HG03354 (cell line): ENCODE results near the gene CTBP2.
"Not testable (repeated sequence)": the region's sequence is repeated elsewhere in the genome, so short reads cannot be mapped to it uniquely, and the experiment has no call there.

Experiments used
- ATAC-seq: cut with Tn5 transposase; IDR thresholded peaks from one replicate; pipeline ENCODE4 v1.9.1; 2021; ENCODE audit warnings: mild to moderate bottlenecking; ENCODE audit not compliant: unreplicated experiment, poor library complexity, severe bottlenecking

The CTBP2 gene

GRCh38 chr10:125076891-125077541 is 83.3 kb downstream of the CTBP2 start:
- no peak for ATAC-seq

DNA sequence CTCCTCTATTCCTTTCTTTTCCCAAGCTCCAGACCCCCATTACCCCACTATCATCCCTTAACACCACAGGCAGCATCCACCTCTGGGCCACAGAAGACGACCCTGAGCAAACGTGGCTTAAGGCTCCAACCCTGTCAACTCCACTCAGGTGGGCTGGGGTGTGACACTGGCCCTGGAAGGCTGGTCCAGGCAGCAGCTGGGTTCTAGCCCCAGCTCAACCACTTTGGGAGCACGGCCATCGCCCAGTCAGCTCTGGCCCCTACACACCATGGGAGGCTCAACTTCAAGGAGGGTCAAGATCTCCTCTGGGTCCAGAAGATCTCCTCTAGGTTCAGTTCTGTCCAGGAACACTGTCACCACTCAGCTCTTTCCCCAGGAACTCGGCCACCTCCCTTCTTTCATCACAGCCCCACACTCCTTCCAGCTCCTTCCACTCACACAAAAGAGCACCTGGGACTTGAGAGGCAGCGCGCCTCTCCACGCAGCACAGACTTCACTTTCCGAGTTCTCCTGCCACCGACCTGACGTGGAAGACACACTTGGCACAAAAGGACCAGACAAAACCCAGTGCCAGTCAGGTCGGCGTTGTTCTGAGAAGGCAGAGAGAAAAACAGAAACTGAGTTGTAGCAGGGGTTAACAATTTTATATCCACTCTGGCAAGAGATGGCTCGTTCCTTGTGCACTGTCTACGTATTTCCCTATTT is 84.1 kb downstream of the CTBP2 start:
- ATAC-seq = no peak

DNA sequence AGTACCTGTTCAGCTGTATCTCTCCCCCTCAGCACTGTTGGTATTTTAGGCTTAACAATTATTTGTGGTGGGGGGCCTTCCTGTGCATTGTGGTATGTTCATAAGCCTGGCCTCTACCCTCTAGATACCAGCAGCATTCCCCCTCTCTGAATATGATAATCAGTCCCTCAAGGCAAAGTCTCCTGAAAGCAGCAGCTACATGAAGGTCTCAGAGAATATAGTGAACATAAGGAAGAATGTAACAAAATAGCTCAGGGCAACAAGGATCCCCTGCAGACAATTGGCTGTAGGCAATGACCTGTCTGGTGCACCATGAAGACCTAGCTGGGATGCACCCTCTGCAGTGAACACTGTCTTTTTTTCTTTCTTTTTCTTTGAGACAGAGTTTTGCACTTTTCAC is 86.4 kb downstream of the CTBP2 start:
- ATAC-seq = no peak

DNA sequence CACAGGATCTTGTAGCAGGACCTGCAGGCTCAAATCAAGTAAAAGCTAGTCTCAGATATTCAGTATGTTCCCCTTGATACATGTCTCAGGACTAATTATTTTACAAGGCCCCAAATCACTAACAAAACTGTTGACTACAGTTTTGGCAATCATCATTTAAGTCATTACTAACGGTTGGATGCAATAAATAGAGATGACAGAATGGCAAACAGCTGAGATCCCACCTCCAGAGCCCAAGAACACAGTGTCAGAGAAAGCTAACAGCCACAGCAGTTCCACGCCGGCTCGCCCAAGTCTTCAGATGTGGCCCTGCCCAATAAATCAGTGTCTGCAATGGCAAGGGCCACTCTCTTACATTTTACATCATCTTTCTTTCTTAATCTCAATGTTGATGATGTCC is 87.6 kb downstream of the CTBP2 start:
- no peak for ATAC-seq

DNA sequence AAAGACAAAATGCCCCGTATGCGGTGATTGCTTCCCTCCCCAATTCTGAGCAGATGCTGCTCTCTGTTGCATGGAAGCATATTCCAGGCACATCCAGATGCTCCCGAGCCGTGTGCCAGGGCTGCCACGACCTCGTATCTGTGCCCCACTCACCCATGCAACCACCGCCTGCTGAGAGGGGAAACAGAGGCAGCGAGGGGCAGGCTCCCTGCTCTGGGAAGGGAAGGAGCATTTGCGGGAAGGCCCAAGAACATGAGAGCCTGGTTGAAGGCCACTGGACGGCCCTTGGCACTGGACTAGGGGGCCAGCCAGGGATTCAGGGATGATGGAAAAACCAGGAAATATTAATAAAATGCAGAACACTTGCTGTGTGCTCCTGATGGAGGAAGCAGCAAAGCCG is 89.4 kb downstream of the CTBP2 start:
- no peak for ATAC-seq

DNA sequence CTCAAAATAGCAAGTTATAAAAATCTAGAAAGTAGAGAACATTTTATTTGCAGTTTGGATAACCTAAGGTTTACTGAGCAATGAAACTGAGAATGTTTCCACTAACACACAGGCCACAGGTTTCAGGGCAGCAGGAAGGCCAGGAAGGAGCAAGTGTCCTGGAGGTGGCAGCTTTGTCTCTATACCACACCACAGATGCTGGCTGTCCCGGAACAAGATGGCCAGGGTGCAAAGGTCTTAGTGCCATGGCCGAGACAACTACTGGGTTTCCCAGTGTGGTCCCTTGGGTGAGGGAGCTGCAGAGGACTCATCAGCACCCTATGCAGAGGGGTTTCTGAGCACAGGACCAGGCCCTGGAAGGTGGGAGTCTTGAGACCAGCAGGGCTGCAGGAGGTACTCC is 92.0 kb downstream of the CTBP2 start:
- ATAC-seq = no peak

- ATAC-seq = no peak
These were observed 92.6 kb downstream of the CTBP2 start for GRCh38 chr10:125067764-125068163.

DNA sequence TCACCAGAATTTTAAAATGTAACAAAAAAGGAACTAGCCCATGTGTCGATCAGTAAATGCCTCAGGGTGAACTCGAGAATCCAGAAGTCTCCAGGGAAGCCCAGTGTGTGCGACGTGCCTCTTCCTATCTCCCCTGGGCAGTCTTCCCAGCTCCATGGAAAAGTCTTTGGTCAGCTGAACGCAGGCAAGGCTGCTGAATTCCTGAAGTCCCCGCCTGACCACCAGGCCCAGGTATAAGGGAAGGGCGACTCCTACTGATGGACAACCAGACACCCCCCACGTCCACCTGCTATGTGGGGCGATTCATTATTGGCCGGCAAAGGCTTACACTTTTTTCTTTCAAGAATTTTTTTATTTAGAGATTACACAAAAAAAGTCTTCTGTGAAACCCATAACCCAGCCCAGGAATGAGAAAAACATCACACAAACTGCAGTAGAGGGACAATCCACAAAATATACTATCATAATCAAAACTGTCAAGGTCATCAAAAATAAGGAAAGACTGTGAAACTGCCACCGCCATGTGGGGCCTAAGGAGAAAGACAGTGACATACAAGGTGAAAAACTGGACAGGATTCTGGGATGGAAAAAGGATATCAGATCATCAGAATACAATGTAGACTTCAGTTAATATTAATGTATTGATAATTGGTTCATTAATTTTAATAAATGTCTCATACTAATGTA is 93.5 kb downstream of the CTBP2 start:
- no peak for ATAC-seq

GRCh38 chr10:125064681-125065492 is 95.5 kb downstream of the CTBP2 start:
- peak; percentile 96 for ATAC-seq

GRCh38 chr10:125063256-125063925 is 97.0 kb downstream of the CTBP2 start:
- no peak for ATAC-seq

DNA sequence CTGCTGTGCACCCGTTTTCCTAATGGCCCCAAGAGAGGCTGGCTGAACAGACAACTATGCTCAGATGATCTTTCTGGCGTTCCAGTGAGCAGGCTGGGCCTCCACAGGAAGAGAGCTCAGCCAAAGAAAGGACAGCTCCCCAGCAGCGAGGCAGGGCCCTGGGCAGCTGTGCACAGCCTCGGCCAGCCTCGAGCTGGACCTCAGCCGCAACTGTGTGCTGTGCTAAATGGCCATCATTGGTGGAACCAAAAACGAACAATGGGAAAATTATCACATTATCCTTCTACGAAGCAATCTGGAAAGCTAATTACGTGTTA is 97.5 kb downstream of the CTBP2 start:
- no peak for ATAC-seq

DNA sequence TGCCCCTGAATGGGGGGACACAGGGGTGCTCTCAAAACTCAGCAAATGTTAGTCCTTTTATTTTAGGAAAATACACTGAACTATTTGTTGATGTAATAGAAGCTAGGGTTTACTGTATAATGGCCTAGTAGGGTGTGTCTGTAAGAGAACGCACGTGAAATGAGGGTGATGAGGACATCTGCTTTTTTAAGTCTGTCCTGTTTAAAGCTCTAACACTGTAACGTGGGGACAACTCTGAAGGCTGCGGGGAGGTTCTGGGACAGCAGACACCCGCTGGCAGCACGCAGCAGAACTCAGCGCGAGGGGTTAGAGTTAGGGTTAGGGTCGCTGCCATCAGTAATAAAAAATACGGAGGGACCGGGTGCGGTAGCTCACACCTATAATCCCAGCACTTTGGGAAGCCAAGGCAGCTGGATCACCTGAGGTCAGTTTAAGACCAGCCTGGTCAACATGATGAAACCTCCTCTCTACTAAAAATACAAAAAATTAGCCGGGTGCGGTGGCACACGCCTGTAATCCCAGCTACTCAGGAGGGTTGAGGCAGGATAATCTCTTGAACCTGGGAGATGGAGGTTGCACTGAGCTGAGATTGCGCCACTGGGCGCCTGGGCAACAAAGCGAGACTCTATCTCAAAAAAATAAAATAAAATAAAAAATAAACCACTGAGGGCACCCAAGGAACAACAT is 98.0 kb downstream of the CTBP2 start:
- ATAC-seq = no peak

GRCh38 chr10:125061557-125062226 is 98.7 kb downstream of the CTBP2 start:
- ATAC-seq = peak; percentile 48

- ATAC-seq = no peak
These were observed 99.4 kb downstream of the CTBP2 start for GRCh38 chr10:125060826-125061556.

DNA sequence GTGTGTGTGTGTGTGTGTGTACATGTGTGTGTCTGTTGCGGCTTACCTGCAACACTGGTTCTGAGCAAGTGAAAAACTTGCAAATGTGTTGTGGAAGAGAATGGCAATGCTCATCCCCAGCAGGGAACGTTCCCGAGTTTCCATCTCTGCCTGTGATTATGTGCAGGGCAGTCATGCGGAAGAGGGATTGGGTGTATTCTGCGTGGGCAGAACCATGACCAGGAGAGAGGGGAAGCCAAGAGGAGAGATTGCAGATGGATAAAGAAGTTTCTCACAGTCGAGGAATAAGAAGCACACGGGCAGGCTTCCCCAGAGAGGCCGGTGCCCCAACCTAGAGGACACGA is 99.9 kb downstream of the CTBP2 start:
- ATAC-seq = no peak

- no peak for ATAC-seq
These were observed 100.3 kb downstream of the CTBP2 start for GRCh38 chr10:125060026-125060425.

DNA sequence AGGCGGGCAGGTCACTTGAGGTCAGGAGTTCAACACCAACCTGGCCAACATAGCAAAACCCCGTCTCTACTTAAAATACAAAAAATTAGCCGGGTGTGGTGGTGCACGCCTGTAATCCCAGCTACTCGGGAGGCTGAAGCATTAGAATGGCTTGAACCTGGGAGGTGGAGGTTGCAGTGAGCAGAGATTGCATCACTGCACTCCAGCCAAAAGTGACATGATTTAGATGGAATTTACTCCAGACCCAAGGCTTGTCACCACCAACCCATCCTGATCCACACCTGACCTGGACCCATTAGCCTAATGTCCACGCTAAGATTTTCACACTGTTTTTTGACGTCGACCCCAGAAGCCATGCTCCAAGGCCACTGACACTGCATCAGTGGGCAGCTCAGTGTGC is 101.0 kb downstream of the CTBP2 start:
- not testable (repeated sequence) for ATAC-seq
